ENCODE measurements around the gene MAPK14.

GRCh38 chr6:36062247-36062646, 34.6 kb downstream of the MAPK14 start:
- TF ChIP-seq CTCF (IDR thresholded peaks at IDR 0.05; ENCODE audit: low read length) (no peak), EZH2 (optimal IDR thresholded peaks at IDR 0.05; ENCODE audit: low read depth, low read length) (no peak)

Data from MM.1S (cell line).